SH-SY5Y (cell line): ENCODE results near the gene DUSP16.

Source experiments
- GATA2 ChIP-seq: IDR thresholded peaks from 2 replicates; pipeline ENCODE4 v1.6.1; 2011; ENCODE audit warnings: mild to moderate bottlenecking, low read depth, low read length
- GATA3 ChIP-seq: IDR thresholded peaks from 2 replicates; pipeline ENCODE4 v1.6.1; 2011; ENCODE audit warnings: low read depth, mild to moderate bottlenecking, low read length, moderate library complexity

DNA sequence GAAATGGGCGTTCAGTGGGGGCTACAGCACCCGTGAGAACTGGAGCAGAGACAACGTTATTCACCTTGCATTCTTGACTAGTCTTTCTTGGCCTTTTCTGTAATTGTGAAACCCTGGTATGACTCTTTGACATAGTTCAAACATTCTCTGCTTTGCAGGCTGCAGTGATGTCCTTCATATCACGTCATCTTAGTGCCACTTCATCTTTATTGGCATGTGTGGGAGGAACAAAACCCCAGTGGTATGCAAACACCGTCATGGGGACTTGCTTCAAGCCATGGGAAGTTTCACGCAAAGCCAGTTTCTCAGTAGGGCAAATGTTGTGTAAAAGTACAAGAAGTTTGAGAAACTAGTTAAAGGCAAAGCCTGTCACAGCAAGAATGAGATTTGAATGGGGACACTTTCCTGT lies 20.2 kb upstream of the DUSP16 start:
- TF ChIP-seq GATA3: no peak
- TF ChIP-seq GATA2: no peak
